A549 (cell line): ENCODE results near the gene CASP9.

Experiments used
- CBX8 ChIP-seq: fragments of 200-600 bp; sonication (generic); IDR thresholded peaks from 2 replicates; pipeline ENCODE4 v1.6.1; 2016
- EHMT2 ChIP-seq: fragments of 200-600 bp; sonication (generic); IDR thresholded peaks from 2 replicates; pipeline ENCODE4 v1.6.1; 2016; ENCODE audit warnings: antibody characterized with exemption, low read depth, mild to moderate bottlenecking, moderate library complexity
- ELK1 ChIP-seq: fragments of 150-350 bp; IDR thresholded peaks from 2 replicates; pipeline ENCODE4 v1.6.1; 2014; ENCODE audit warnings: low read depth, mild to moderate bottlenecking, low read length
- HEYL ChIP-seq: fragments of 250-450 bp; sonication (Bioruptor Pico); IDR thresholded peaks from 2 replicates; pipeline ENCODE4 v1.8.0; 2021; ENCODE audit warnings: mild to moderate bottlenecking, moderate library complexity
- KDM5A ChIP-seq: fragments of 200-600 bp; sonication (generic); IDR thresholded peaks from 2 replicates; pipeline ENCODE4 v1.6.1; 2016; ENCODE audit warnings: antibody characterized with exemption, mild to moderate bottlenecking
- MAFK ChIP-seq: fragments of 450-650 bp; IDR thresholded peaks from 2 replicates; pipeline ENCODE4 v1.6.1; 2014; ENCODE audit not compliant: partially characterized antibody
- MAZ ChIP-seq: fragments of 150-350 bp; IDR thresholded peaks from 2 replicates; pipeline ENCODE4 v1.6.1; 2014; ENCODE audit warnings: antibody characterized with exemption, low read depth, low read length, borderline replicate concordance
- POLR2A ChIP-seq: IDR thresholded peaks from 2 replicates; pipeline ENCODE4 v1.6.1; 2012; ENCODE audit warnings: mild to moderate bottlenecking, low read length
- RFX5 ChIP-seq: fragments of 450-650 bp; IDR thresholded peaks from 2 replicates; pipeline ENCODE4 v1.7.1; 2014; ENCODE audit warnings: antibody characterized with exemption, mild to moderate bottlenecking, moderate library complexity
- TF ChIP-seq, protein P1 (sequence below): fragments of >200 bp; sonication (Bioruptor Twin); formaldehyde crosslinking; IDR thresholded peaks from 3 replicates; pipeline ENCODE4 v1.5.1; 2016
- TF ChIP-seq, protein P2 (sequence below): fragments of 450-650 bp; IDR thresholded peaks from 2 replicates; pipeline ENCODE4 v1.6.1; 2014; ENCODE audit warnings: antibody characterized with exemption
- TF ChIP-seq, protein P3 (sequence below): fragments of 200-600 bp; sonication (generic); IDR thresholded peaks from 2 replicates; pipeline ENCODE4 v1.6.1; 2016; ENCODE audit warnings: antibody characterized with exemption, mild to moderate bottlenecking, moderate library complexity

- no peak for TF ChIP-seq KDM5A
- TF ChIP-seq, protein P1, sequence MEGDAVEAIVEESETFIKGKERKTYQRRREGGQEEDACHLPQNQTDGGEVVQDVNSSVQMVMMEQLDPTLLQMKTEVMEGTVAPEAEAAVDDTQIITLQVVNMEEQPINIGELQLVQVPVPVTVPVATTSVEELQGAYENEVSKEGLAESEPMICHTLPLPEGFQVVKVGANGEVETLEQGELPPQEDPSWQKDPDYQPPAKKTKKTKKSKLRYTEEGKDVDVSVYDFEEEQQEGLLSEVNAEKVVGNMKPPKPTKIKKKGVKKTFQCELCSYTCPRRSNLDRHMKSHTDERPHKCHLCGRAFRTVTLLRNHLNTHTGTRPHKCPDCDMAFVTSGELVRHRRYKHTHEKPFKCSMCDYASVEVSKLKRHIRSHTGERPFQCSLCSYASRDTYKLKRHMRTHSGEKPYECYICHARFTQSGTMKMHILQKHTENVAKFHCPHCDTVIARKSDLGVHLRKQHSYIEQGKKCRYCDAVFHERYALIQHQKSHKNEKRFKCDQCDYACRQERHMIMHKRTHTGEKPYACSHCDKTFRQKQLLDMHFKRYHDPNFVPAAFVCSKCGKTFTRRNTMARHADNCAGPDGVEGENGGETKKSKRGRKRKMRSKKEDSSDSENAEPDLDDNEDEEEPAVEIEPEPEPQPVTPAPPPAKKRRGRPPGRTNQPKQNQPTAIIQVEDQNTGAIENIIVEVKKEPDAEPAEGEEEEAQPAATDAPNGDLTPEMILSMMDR: no peak
- TF ChIP-seq MAFK: no peak
- no peak for TF ChIP-seq MAZ
- TF ChIP-seq EHMT2: no peak
- TF ChIP-seq RFX5: no peak
- TF ChIP-seq, protein P2, sequence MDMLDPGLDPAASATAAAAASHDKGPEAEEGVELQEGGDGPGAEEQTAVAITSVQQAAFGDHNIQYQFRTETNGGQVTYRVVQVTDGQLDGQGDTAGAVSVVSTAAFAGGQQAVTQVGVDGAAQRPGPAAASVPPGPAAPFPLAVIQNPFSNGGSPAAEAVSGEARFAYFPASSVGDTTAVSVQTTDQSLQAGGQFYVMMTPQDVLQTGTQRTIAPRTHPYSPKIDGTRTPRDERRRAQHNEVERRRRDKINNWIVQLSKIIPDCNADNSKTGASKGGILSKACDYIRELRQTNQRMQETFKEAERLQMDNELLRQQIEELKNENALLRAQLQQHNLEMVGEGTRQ: no peak
- TF ChIP-seq POLR2A: no peak
- TF ChIP-seq, protein P3, sequence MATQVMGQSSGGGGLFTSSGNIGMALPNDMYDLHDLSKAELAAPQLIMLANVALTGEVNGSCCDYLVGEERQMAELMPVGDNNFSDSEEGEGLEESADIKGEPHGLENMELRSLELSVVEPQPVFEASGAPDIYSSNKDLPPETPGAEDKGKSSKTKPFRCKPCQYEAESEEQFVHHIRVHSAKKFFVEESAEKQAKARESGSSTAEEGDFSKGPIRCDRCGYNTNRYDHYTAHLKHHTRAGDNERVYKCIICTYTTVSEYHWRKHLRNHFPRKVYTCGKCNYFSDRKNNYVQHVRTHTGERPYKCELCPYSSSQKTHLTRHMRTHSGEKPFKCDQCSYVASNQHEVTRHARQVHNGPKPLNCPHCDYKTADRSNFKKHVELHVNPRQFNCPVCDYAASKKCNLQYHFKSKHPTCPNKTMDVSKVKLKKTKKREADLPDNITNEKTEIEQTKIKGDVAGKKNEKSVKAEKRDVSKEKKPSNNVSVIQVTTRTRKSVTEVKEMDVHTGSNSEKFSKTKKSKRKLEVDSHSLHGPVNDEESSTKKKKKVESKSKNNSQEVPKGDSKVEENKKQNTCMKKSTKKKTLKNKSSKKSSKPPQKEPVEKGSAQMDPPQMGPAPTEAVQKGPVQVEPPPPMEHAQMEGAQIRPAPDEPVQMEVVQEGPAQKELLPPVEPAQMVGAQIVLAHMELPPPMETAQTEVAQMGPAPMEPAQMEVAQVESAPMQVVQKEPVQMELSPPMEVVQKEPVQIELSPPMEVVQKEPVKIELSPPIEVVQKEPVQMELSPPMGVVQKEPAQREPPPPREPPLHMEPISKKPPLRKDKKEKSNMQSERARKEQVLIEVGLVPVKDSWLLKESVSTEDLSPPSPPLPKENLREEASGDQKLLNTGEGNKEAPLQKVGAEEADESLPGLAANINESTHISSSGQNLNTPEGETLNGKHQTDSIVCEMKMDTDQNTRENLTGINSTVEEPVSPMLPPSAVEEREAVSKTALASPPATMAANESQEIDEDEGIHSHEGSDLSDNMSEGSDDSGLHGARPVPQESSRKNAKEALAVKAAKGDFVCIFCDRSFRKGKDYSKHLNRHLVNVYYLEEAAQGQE: no peak
- no peak for TF ChIP-seq ELK1
- TF ChIP-seq HEYL (CRISPR knock-in tag): no peak
- no peak for TF ChIP-seq CBX8
These were observed 35.3 kb upstream of the CASP9 start for GRCh38 chr1:15559189-15559810.
